ENCODE measurements around the gene WNT4.

GRCh38 chr1:22115286-22115685 is 27.6 kb downstream of the WNT4 start:
- TF ChIP-seq FOXM1 (IDR thresholded peaks at IDR 0.05; ENCODE audit: borderline replicate concordance): no peak
- TF ChIP-seq HDGF (IDR thresholded peaks at IDR 0.05; ENCODE audit: borderline replicate concordance): no peak

Measured in HEK293T (cell line).